Stimulated activated naive B cell treated with anti-CD40 and anti-IgM and Interleukin-4, amounts not matched to agents 10 μg/mL and 1 μg/mL and 100 μg/mL, for 72 hours (primary cell): ENCODE measurements around the gene SERAC1.
"Not testable (repeated sequence)": the region's sequence is repeated elsewhere in the genome, so short reads cannot be mapped to it uniquely, and the experiment has no call there.

Experiments
- ATAC-seq, 2 donors: fragments of 150-1000 bp; cut with Tn5 transposase; replicated peaks; 2 replicates each; pipeline ENCODE4 v1.10.0; 2021; ENCODE audit warnings: moderate library complexity in 1 of 2
- DNase-seq: peaks from one replicate; pipeline ENCODE4 v3.0.0; 2021
- H3K27ac Mint-ChIP-seq: one replicate; pipeline ENCODE4 v1.8.0; 2022; ENCODE audit warnings: mild to moderate bottlenecking, mixed read lengths
- H3K27me3 Mint-ChIP-seq, 2 donors: one replicate each; pipeline ENCODE4 v1.8.0; 2022; ENCODE audit warnings: mixed read lengths in 2 of 2
- H3K36me3 Mint-ChIP-seq, 2 donors: one replicate each; pipeline ENCODE4 v1.8.0; 2022; ENCODE audit warnings: mixed read lengths in 2 of 2, mild to moderate bottlenecking in 1 of 2
- H3K4me1 Mint-ChIP-seq, 2 donors: one replicate each; pipeline ENCODE4 v1.8.0; 2022; ENCODE audit warnings: mixed read lengths in 2 of 2, mild to moderate bottlenecking in 1 of 2
- H3K4me3 Mint-ChIP-seq, 2 donors: one replicate each; pipeline ENCODE4 v1.8.0; 2022; ENCODE audit warnings: mild to moderate bottlenecking in 2 of 2, mixed read lengths in 2 of 2, moderate library complexity in 1 of 2
- H3K9me3 Mint-ChIP-seq, 2 donors: one replicate each; pipeline ENCODE4 v1.8.0; 2022; ENCODE audit warnings: mixed read lengths in 2 of 2, mild to moderate bottlenecking in 1 of 2

SERAC1 gene

DNA sequence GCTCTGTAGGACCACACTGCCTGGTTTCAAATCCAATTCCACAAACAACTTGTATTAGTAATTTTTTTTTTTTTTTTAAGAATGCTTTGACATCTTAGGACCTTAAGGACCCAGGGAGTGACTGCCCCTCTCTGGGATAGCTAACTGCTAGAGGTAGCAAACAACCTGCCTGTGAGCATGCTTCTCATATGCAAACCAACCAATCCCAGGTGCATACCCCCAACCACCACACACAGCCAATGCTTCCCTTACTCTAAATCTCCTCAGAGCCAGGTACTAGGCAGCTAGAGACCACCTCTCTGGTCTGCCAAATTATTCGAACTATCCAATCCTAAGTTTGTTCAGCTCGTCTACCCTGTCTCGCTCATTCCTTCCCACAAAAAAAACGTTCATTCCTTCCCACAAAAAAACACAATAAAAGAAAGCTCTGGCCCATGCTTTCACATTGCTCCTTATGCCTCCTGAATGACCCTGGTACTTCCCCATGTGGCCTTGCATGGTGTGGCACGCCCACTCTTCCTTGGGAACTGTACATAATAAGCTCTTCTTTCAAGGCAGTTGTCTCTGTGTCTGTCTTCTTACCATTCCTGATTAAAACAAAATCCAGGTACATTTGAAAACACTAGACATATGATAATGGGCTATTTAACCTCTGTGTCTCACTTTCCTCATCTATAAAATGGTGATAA is 6.4 kb downstream of the SERAC1 start:
- Mint-ChIP-seq H3K36me3 (peaks cover 0 to 4% of the 10 kb centered on the region in 2 donors), H3K27ac (no peak overlapping the region), H3K4me3 (no peak overlapping the region), H3K9me3 (no peaks in the 10 kb centered on the region), H3K4me1 (peaks cover 4 to 8% of the 10 kb centered on the region in 2 donors), H3K27me3 (no peaks in the 10 kb centered on the region)
- DNase-seq (no peak), ATAC-seq (peak in 1 of 2 donors; percentile 34)

DNA sequence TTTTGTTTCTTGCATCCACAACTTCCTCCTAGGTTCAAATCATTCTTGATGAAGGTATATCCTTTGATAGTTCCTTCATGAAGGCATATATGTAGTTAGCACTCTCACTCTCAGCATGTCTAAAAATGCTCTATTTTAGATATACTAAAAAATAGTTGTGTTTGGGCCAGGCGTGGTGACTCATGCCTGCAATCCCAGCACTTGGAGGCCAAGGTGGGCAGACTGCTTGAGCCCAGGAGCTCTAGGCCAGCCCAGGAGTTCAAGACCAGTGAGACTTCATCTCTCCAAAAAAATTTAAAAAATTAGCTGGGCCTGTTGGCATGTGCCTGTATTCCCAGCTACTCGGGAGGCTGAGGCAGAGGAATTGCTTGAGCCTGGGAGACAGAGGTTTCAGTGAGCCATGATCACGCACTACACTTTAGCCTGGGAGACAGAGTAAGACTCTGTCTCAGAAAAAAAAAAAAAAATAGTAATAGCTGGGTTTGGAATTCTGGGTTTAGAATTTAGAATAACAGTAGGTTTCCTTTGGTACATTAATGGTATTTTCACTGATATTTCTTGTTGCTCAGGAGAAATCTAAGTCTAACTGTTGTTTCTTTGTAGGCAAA is 7.0 kb downstream of the SERAC1 start:
- H3K4me3 Mint-ChIP-seq: no peak overlapping the region
- no peak overlapping the region for H3K27ac Mint-ChIP-seq
- no peaks in the 10 kb centered on the region for H3K9me3 Mint-ChIP-seq
- DNase-seq: no peak
- ATAC-seq: no peak
- peaks cover 0 to 4% of the 10 kb centered on the region in 2 donors for H3K36me3 Mint-ChIP-seq
- peaks cover 3 to 5% of the 10 kb centered on the region in 2 donors for H3K4me1 Mint-ChIP-seq
- H3K27me3 Mint-ChIP-seq: no peaks in the 10 kb centered on the region

DNA sequence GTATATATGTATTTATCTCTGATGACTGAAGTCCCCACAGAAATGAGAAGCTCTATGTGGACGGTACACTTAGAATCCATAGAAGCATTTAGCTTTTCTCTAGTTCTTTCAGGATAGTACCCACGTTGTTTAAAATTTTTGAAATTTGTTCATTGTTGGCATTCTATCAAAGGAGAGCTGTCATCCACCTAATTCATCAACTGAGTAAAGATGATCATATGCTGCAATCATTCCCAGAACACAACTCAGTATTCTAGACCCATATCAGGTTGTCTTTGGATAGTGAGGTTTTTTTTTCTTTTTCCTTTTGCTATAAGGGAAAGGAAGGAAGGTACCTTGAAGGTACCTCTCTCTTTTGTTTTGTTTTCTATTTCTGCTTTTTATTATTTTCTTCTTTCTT is 9.3 kb downstream of the SERAC1 start:
- DNase-seq (no peak), ATAC-seq (no peak)
- Mint-ChIP-seq H3K36me3 (peaks cover 4 to 5% of the 10 kb centered on the region in 2 donors), H3K4me3 (no peak overlapping the region), H3K9me3 (no peaks in the 10 kb centered on the region), H3K4me1 (peaks cover 3 to 5% of the 10 kb centered on the region in 2 donors), H3K27me3 (no peaks in the 10 kb centered on the region), H3K27ac (no peak overlapping the region)

DNA sequence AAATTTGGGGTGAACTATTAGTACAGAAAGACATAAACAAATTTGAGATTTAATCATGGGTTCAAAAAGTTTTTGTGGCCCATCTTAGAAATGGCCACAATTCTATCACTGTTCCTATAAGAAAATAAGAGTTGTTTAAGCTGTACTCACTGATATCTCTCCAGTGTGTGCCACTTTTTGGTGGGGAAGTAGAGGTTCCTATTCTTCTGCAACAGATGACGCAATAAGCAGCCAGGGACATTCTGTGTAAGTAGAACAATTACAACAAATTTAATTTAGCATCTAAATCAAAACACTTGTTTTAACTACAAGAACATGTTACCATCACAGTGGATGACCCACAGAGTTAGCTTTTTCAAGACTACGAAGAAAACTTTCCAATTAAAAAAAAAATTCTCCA is 9.9 kb downstream of the SERAC1 start:
- Mint-ChIP-seq H3K4me3 (no peak overlapping the region), H3K4me1 (peaks cover 3 to 5% of the 10 kb centered on the region in 2 donors), H3K36me3 (peaks cover 4 to 5% of the 10 kb centered on the region in 2 donors), H3K27me3 (no peaks in the 10 kb centered on the region), H3K9me3 (no peaks in the 10 kb centered on the region), H3K27ac (no peak overlapping the region)
- DNase-seq (no peak), ATAC-seq (no peak)

DNA sequence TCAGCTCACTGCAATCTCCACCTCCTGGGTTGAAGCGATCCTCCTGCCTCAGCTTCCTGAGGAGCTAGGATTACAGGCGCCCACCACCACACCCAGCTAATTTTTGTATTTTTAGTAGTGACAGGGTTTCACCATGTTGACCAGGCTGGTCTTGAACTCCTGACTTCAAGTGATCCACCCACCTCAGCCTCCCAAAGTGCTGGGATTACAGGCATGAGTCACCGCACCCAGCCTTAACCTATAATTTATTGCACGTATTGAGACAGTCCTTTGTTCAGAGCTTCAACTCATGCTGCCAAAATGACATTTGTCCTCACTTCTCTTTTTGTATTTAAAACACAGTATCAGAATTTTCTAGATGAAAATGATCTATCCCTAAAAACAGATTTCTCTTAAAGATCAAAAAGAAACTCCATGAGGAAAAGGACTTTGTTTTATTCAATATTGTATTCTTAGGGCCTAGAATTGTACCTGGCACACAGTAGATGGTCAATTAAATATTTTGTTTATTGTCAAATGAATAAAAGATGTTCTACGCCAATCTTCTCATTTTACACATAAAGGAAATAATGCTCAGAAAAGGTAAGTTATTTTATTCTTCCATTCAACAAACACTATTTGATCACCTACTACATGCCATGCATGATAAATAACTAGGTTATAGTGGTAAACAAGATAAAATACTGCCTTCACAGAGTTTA is 10.8 kb downstream of the SERAC1 start:
- DNase-seq: no peak
- H3K4me3 Mint-ChIP-seq: no peak overlapping the region
- H3K4me1 Mint-ChIP-seq: peaks cover 3 to 5% of the 10 kb centered on the region in 2 donors
- no peak for ATAC-seq
- H3K27me3 Mint-ChIP-seq: no peaks in the 10 kb centered on the region
- peaks cover 4 to 5% of the 10 kb centered on the region in 2 donors for H3K36me3 Mint-ChIP-seq
- H3K27ac Mint-ChIP-seq: no peak overlapping the region
- no peaks in the 10 kb centered on the region for H3K9me3 Mint-ChIP-seq

DNA sequence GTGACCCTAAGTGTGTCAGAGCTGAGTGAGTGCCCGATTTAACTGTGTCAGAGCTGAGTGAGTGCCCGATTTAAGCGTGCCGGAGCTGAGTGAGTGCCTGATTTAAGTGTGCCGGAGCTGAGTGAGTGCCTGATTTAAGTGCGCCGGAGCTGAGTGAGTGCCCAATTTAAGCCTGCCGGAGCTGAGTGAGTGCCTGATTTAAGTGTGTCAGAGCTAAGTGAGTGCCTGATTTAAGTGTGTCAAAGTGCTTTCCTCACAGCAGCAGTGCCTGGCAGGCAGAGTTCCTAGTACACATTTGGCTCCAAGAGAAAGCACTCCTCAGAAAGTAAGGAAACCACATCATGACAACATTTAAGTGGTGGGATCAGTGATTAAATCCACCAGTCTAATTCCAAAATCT is 13.2 kb downstream of the SERAC1 start:
- Mint-ChIP-seq H3K9me3 (no peaks in the 10 kb centered on the region), H3K27me3 (no peaks in the 10 kb centered on the region), H3K4me3 (no peak overlapping the region), H3K36me3 (peaks cover 3 to 5% of the 10 kb centered on the region in 2 donors), H3K27ac (no peak overlapping the region), H3K4me1 (no peaks in the 10 kb centered on the region)
- ATAC-seq: no peak
- DNase-seq: no peak

DNA sequence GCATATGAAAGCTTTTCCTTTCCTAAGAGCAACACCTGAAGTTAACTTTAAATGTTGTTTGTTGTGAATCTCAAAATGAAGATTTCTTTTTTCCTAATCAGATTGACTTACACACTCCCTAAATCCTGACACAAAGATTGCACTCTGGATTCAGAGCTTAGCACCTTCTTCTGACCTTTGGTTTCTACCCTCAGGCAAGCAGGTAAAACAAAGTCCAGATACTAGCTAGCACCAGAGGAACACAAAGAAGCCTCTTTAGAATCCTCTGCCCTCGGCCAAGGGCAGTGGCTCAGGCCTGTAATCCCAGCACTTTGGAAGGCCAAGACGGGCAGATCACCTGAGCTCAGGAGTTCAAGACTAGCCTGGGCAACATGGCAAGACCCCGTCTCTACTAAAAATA is 14.5 kb downstream of the SERAC1 start:
- Mint-ChIP-seq H3K9me3 (no peaks in the 10 kb centered on the region), H3K27ac (no peak overlapping the region), H3K4me1 (no peaks in the 10 kb centered on the region), H3K27me3 (no peaks in the 10 kb centered on the region), H3K36me3 (peaks cover 3 to 8% of the 10 kb centered on the region in 2 donors), H3K4me3 (no peak overlapping the region)
- DNase-seq: no peak
- no peak for ATAC-seq

DNA sequence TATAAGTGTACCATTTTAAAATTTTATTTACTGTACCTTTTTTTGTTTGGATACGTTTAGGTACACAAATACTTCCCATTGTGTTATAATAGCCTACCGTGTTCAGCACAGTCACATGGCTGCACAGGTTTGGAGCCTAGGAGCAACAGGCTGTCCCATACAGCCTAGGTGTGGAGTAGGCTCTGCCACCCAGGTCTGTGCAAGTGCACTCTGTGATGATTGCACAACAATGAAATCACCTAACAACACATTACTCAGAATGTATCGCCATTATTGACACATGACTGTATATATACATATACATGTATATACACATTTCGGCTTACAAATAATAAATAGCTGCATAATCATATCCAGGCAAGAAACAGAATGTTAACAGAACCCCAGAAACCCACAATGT is 15.4 kb downstream of the SERAC1 start:
- no peaks in the 10 kb centered on the region for H3K4me1 Mint-ChIP-seq
- H3K9me3 Mint-ChIP-seq: no peaks in the 10 kb centered on the region
- no peaks in the 10 kb centered on the region for H3K27me3 Mint-ChIP-seq
- ATAC-seq (no peak), DNase-seq (no peak)
- peaks cover 2 to 12% of the 10 kb centered on the region in 2 donors for H3K36me3 Mint-ChIP-seq
- no peak overlapping the region for H3K27ac Mint-ChIP-seq
- no peak overlapping the region for H3K4me3 Mint-ChIP-seq

DNA sequence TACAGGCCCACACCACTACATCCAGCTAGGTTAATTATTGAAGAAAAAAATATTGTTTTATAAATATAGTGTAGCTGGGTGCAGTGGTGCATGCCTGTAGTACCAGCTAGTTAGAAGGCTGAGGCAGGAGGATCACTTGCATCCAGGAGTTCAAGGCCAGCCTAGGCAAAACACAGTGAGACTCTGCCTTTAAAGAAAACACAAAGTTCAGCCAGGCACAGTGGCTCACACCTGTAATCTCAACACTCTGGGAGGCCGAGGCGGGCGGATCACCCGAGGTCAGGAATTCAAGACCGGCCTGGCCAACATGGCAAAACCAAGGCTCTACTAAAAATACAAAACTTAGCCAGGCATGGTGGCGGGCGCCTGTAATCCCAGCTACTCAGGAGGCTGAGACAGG is 16.0 kb downstream of the SERAC1 start:
- not testable (repeated sequence) for H3K27me3 Mint-ChIP-seq, ATAC-seq, DNase-seq

DNA sequence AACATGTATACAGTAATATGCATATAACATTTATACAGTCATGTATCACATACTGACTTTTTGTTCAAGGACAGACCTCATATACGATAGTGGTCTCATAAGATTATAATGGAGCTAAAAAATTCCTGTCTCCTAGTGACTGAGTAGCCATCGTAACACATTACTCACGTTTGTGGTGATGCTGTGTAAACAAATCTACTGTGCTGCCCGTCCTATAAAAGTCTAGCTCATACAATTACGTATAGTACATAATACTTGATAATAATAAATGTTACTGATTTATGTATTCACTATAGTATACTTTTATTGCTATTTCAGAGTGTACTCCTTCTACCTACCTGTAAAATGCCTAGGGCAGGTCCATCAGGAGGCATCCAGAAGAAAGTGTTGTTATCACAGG is 17.4 kb downstream of the SERAC1 start:
- no peak for ATAC-seq
- Mint-ChIP-seq H3K4me1 (no peaks in the 10 kb centered on the region), H3K9me3 (no peaks in the 10 kb centered on the region), H3K36me3 (peaks cover 5 to 17% of the 10 kb centered on the region in 2 donors), H3K4me3 (no peak overlapping the region), H3K27me3 (no peaks in the 10 kb centered on the region), H3K27ac (no peak overlapping the region)
- no peak for DNase-seq

More for the DNA sequence above, 16.0 kb downstream of the SERAC1 start:
- peaks cover 2 to 13% of the 10 kb centered on the region in 2 donors for H3K36me3 Mint-ChIP-seq
- not testable (repeated sequence) for H3K4me3 Mint-ChIP-seq, H3K4me1 Mint-ChIP-seq, H3K9me3 Mint-ChIP-seq, H3K27ac Mint-ChIP-seq

DNA sequence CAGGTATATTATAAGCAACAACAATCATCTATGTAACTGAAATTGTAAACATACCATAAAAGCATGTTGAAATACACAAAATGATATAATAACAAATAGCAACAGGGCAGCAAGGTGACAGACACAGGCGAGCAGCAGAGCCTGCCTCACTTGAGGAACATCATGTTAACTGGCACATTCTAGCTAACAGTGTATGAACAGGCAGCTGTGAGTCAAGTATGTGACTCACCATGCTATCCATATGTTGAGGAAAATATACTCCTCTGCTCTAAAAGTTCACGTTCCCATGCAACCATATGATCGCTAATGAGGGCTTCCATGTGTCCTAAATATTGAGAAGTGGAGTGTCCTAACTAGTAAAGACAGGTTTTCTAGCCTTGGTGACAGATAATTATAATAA is 18.4 kb downstream of the SERAC1 start:
- DNase-seq: no peak

DNA sequence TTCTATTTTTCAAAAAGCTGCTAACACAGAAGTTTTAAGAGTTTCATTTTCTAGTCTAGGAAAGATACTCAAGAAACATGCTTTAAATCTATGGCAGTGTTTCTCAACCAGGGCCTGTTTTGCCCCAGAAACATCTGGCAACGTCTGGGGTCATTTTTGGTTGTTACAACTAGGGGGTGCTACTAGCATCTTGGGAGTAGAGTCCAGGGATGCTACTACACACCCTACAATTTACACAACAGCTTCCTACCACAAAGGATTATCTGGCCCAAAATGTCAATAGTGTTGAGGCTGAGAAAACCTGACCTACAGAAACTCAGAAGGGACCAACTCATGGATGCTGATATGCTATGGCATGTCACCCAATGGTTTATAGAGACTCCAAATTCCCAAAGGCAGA is 24.4 kb downstream of the SERAC1 start:
- H3K27ac Mint-ChIP-seq: no peak overlapping the region
- no peaks in the 10 kb centered on the region for H3K4me1 Mint-ChIP-seq
- H3K9me3 Mint-ChIP-seq: no peaks in the 10 kb centered on the region
- no peaks in the 10 kb centered on the region for H3K27me3 Mint-ChIP-seq
- H3K36me3 Mint-ChIP-seq: peaks cover 21 to 31% of the 10 kb centered on the region in 2 donors
- DNase-seq: no peak
- no peak overlapping the region for H3K4me3 Mint-ChIP-seq
- no peak for ATAC-seq

More for the DNA sequence above, 18.4 kb downstream of the SERAC1 start:
- Mint-ChIP-seq H3K4me3 (no peak overlapping the region), H3K9me3 (no peaks in the 10 kb centered on the region), H3K36me3 (peaks cover 5 to 13% of the 10 kb centered on the region in 2 donors), H3K27me3 (no peaks in the 10 kb centered on the region), H3K4me1 (no peaks in the 10 kb centered on the region), H3K27ac (no peak overlapping the region)
- no peak for ATAC-seq

DNA sequence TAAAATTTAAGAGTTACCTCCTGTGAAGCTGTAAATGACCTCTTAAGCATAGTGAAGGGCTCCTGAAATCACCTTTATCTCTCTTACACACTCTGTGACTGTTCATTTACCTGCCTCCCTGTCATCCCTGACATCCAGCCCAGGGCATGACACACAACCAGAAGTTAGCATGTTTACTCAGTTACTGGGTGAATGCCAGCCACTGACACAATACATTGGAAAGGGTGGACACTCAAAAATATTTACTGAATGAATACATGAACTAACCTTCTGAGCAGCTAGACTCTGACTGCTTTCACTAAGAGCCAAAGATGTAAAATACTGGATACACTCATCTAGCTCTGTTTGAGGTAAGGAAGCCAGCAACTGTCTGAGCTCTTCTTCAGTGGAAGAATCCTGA is 25.3 kb downstream of the SERAC1 start:
- DNase-seq (no peak), ATAC-seq (no peak)
- Mint-ChIP-seq H3K27me3 (no peaks in the 10 kb centered on the region), H3K27ac (no peak overlapping the region), H3K9me3 (no peaks in the 10 kb centered on the region), H3K4me3 (no peak overlapping the region), H3K4me1 (no peaks in the 10 kb centered on the region), H3K36me3 (peaks cover 20 to 28% of the 10 kb centered on the region in 2 donors)

DNA sequence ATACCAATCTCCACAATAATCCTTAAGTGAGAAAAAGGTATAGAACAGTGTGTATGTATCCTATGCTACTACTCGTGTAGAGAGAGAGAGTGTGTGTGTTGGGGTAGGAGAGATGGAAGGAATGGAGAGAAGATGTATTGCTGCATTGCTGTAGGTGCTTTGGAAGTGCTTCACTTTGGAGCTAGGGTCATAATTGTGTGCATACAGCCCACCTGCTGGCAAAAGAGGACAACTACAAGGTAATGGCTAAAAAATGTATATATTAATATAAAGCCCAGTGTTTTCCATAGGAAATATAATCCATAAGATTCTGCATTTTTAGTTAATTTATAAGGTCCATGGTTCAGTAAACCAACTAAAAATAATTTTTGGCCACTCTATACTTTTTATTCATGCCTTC is 36.1 kb downstream of the SERAC1 start:
- Mint-ChIP-seq H3K4me1 (no peaks in the 10 kb centered on the region), H3K27me3 (no peaks in the 10 kb centered on the region), H3K9me3 (no peaks in the 10 kb centered on the region), H3K4me3 (no peak overlapping the region), H3K36me3 (peaks cover 3 to 4% of the 10 kb centered on the region in 2 donors), H3K27ac (no peak overlapping the region)
- ATAC-seq: peak; percentile 46 to 67
- DNase-seq: no peak

DNA sequence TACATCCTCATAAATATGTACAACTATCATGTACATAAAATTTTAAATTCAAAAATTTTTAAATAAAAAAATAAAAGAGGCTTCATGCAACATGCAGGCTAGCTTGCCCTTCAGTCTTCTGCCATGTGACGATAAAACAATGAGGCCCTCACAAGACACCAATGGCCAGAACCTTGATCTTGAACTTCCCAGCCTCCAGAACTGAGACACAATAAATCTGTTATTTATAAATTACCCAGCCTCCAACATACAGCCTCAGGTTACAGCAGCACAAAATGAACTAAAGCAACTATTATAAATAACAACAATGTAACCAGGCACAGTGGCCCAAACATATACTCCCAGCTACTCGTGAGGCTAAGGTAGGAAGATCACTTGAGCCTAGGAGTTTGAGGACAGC is 42.8 kb downstream of the SERAC1 start:
- Mint-ChIP-seq H3K4me1 (no peaks in the 10 kb centered on the region), H3K36me3 (peaks cover 13 to 19% of the 10 kb centered on the region in 2 donors), H3K4me3 (no peak overlapping the region), H3K9me3 (no peaks in the 10 kb centered on the region), H3K27me3 (no peaks in the 10 kb centered on the region), H3K27ac (no peak overlapping the region)
- DNase-seq (no peak), ATAC-seq (no peak)
